Measurements from ENCODE around the gene FCGBP. TPM values are rescaled to one million over a fixed set of nuclear protein-coding genes. Genes with fewer than 3 reads are reported as not detected.
"Not testable (repeated sequence)": the region's sequence is repeated elsewhere in the genome, so short reads cannot be mapped to it uniquely, and the experiment has no call there.

FCGBP gene
- total and polyA plus RNA-seq, 4 donors: 1.3 to 65.8 (median 26.5) TPM

- Histone ChIP-seq H3K27me3 (ENCODE audit: control insufficient read depth in 3 of 3, insufficient read depth in 3 of 3, low read length in 2 of 3) (no peaks in the 10 kb centered on the region), H3K4me1 (ENCODE audit: control insufficient read depth in 5 of 5, insufficient read depth in 5 of 5, low read length in 5 of 5) (peaks cover 0 to 9% (median 4%) of the 10 kb centered on the region in 5 donors), H3K36me3 (ENCODE audit: control insufficient read depth in 4 of 4, insufficient read depth in 4 of 4, low read length in 4 of 4) (peaks cover 0 to 6% (median 4%) of the 10 kb centered on the region in 4 donors), H3K9ac (ENCODE audit: insufficient read depth in 1 of 2, low read length in 2 of 2) (no peak overlapping the region), H3K9me3 (ENCODE audit: control insufficient read depth in 4 of 4, insufficient read depth in 3 of 4, low read length in 3 of 4) (no peaks in the 10 kb centered on the region), H3K27ac (ENCODE audit: low read depth in 1 of 2, low read length in 1 of 2) (no peak overlapping the region), H3K4me3 (no peak overlapping the region)
- ATAC-seq (ENCODE audit: insufficient read depth, low FRiP score): no peak
- WGBS, 2 donors: 81 to 90% methylated on average over 9 of the region's 9 CpGs
- no peak for TF ChIP-seq CTCF (IDR thresholded peaks at IDR 0.05; ENCODE audit: control extremely low read depth, extremely low read depth)
- DNase-seq: no peak
Observed at GRCh38 chr19:39967561-39967960, 33.1 kb upstream of the FCGBP start.

GRCh38 chr19:39966617-39967016, 32.2 kb upstream of the FCGBP start:
- H3K9me3 ChIP-seq (ENCODE audit: control insufficient read depth in 4 of 4, insufficient read depth in 3 of 4, low read length in 3 of 4): peaks cover 0 to 2% (median 0%) of the 10 kb centered on the region in 4 donors
- no peaks in the 10 kb centered on the region for H3K27me3 ChIP-seq (ENCODE audit: control insufficient read depth in 3 of 3, insufficient read depth in 3 of 3, low read length in 2 of 3)
- H3K36me3 ChIP-seq (ENCODE audit: control insufficient read depth in 4 of 4, insufficient read depth in 4 of 4, low read length in 4 of 4): peaks cover 0 to 3% (median 0%) of the 10 kb centered on the region in 4 donors
- no peak overlapping the region for H3K9ac ChIP-seq (ENCODE audit: insufficient read depth in 1 of 2, low read length in 2 of 2)
- 94% methylated on average over 6 of the region's 6 CpGs for WGBS, 2 donors
- no peak for DNase-seq
- ATAC-seq (ENCODE audit: insufficient read depth, low FRiP score): no peak
- no peak for TF ChIP-seq CTCF (IDR thresholded peaks at IDR 0.05; ENCODE audit: control extremely low read depth, extremely low read depth)
- H3K4me1 ChIP-seq (ENCODE audit: control insufficient read depth in 5 of 5, insufficient read depth in 5 of 5, low read length in 5 of 5): peaks cover 0 to 3% (median 0%) of the 10 kb centered on the region in 5 donors
- no peak overlapping the region for H3K27ac ChIP-seq (ENCODE audit: low read depth in 1 of 2, low read length in 1 of 2)
- no peak overlapping the region for H3K4me3 ChIP-seq

GRCh38 chr19:39963898-39964297, 29.5 kb upstream of the FCGBP start:
- TF ChIP-seq CTCF (IDR thresholded peaks at IDR 0.05; ENCODE audit: control extremely low read depth, extremely low read depth): no peak
- DNase-seq (no peak), ATAC-seq (ENCODE audit: insufficient read depth, low FRiP score) (no peak)
- no peak overlapping the region for H3K4me3 ChIP-seq
- no peaks in the 10 kb centered on the region for H3K36me3 ChIP-seq (ENCODE audit: control insufficient read depth in 4 of 4, insufficient read depth in 4 of 4, low read length in 4 of 4)
- H3K27ac ChIP-seq (ENCODE audit: low read depth in 1 of 2, low read length in 1 of 2): no peak overlapping the region
- WGBS, 2 donors: 56 to 59% methylated on average over 3 of the region's 3 CpGs
- H3K4me1 ChIP-seq (ENCODE audit: control insufficient read depth in 5 of 5, insufficient read depth in 5 of 5, low read length in 5 of 5): no peaks in the 10 kb centered on the region
- H3K9ac ChIP-seq (ENCODE audit: insufficient read depth in 1 of 2, low read length in 2 of 2): no peak overlapping the region
- H3K9me3 ChIP-seq (ENCODE audit: control insufficient read depth in 4 of 4, insufficient read depth in 3 of 4, low read length in 3 of 4): peaks cover 0 to 2% (median 0%) of the 10 kb centered on the region in 4 donors
- no peaks in the 10 kb centered on the region for H3K27me3 ChIP-seq (ENCODE audit: control insufficient read depth in 3 of 3, insufficient read depth in 3 of 3, low read length in 2 of 3)

- not testable (repeated sequence) for H3K4me1 ChIP-seq (ENCODE audit: control insufficient read depth in 5 of 5, insufficient read depth in 5 of 5, low read length in 5 of 5); H3K9me3 ChIP-seq (ENCODE audit: control insufficient read depth in 4 of 4, insufficient read depth in 3 of 4, low read length in 3 of 4); H3K4me3 ChIP-seq; ATAC-seq (ENCODE audit: insufficient read depth, low FRiP score); H3K27me3 ChIP-seq (ENCODE audit: control insufficient read depth in 3 of 3, insufficient read depth in 3 of 3, low read length in 2 of 3); H3K9ac ChIP-seq (ENCODE audit: insufficient read depth in 1 of 2, low read length in 2 of 2); H3K36me3 ChIP-seq (ENCODE audit: control insufficient read depth in 4 of 4, insufficient read depth in 4 of 4, low read length in 4 of 4); H3K27ac ChIP-seq (ENCODE audit: low read depth in 1 of 2, low read length in 1 of 2); DNase-seq
- 47 to 54% methylated on average over 9 to 10 of the region's 13 CpGs for WGBS, 2 donors
Observed at GRCh38 chr19:39959407-39959806, 25.0 kb upstream of the FCGBP start.

- DNase-seq; H3K9ac ChIP-seq (ENCODE audit: insufficient read depth in 1 of 2, low read length in 2 of 2); H3K27me3 ChIP-seq (ENCODE audit: control insufficient read depth in 3 of 3, insufficient read depth in 3 of 3, low read length in 2 of 3); H3K4me3 ChIP-seq; H3K4me1 ChIP-seq (ENCODE audit: control insufficient read depth in 5 of 5, insufficient read depth in 5 of 5, low read length in 5 of 5); H3K9me3 ChIP-seq (ENCODE audit: control insufficient read depth in 4 of 4, insufficient read depth in 3 of 4, low read length in 3 of 4); H3K36me3 ChIP-seq (ENCODE audit: control insufficient read depth in 4 of 4, insufficient read depth in 4 of 4, low read length in 4 of 4); ATAC-seq (ENCODE audit: insufficient read depth, low FRiP score); H3K27ac ChIP-seq (ENCODE audit: low read depth in 1 of 2, low read length in 1 of 2): not testable (repeated sequence)
- 85 to 87% methylated on average over 3 of the region's 3 CpGs for WGBS, 2 donors
Observed at GRCh38 chr19:39958942-39959341, 24.5 kb upstream of the FCGBP start.

- H3K27ac ChIP-seq (ENCODE audit: low read depth in 1 of 2, low read length in 1 of 2); ATAC-seq (ENCODE audit: insufficient read depth, low FRiP score); H3K9ac ChIP-seq (ENCODE audit: insufficient read depth in 1 of 2, low read length in 2 of 2); H3K4me3 ChIP-seq; H3K4me1 ChIP-seq (ENCODE audit: control insufficient read depth in 5 of 5, insufficient read depth in 5 of 5, low read length in 5 of 5); DNase-seq; H3K36me3 ChIP-seq (ENCODE audit: control insufficient read depth in 4 of 4, insufficient read depth in 4 of 4, low read length in 4 of 4); H3K9me3 ChIP-seq (ENCODE audit: control insufficient read depth in 4 of 4, insufficient read depth in 3 of 4, low read length in 3 of 4); H3K27me3 ChIP-seq (ENCODE audit: control insufficient read depth in 3 of 3, insufficient read depth in 3 of 3, low read length in 2 of 3): not testable (repeated sequence)
- WGBS, 2 donors: 87 to 94% methylated on average over 5 of the region's 5 CpGs
Observed at GRCh38 chr19:39957886-39958285, 23.5 kb upstream of the FCGBP start.
